GM19372 (cell line): ENCODE measurements around the gene MAP3K9.

Source experiments
- ATAC-seq: cut with Tn5 transposase; IDR thresholded peaks from one replicate; pipeline ENCODE4 v1.9.1; 2021; ENCODE audit warnings: mild to moderate bottlenecking, low read depth, moderate library complexity; ENCODE audit not compliant: unreplicated experiment

The MAP3K9 gene

DNA sequence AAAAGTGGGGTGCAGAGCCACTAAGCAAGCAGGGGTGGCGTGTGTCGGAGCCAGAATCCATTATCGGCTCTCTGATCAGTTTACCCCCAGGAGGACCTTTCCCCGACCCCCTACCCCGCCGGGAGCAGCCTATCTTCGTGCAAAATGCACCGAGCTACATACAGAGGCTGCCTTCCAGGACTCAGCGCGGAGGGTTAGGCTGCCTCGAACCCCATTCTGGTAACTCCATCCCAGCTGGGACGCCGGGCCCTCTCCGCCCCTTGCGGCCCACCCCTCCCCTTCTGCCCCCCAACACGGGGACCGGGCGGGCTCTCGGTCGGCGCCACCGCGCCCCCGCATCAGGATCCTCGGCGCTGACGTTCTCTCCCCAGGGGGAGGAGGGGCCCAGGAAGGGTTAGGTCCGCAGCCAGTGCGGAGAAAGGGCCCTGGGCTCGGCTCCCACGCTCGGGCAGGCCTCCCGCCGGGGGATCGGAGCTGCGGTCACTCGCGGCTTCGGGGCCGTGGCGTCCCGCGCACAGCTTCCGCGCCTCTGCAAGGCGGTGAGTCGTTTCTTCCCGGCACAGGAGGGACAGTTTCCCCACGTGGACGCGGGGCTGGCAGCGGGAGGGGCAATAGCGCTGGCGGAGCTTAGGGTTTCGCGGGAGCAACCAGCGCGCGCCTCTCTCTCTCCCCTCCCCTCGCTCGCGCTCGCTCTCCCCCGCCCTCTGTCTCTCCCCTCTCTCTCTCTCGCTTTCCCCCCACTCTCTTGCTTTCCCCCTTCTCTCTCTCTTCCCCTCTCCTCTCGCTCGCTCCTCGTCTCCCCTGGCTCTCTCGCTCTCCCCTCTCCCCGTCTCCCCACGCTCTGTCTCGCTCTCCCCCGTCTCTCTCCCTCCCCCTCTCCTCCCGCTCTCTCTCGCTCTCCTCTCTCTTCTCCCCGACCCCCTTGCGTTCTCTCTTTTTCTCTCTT lies 12.5 kb upstream of the MAP3K9 start:
- ATAC-seq, result no peak

DNA sequence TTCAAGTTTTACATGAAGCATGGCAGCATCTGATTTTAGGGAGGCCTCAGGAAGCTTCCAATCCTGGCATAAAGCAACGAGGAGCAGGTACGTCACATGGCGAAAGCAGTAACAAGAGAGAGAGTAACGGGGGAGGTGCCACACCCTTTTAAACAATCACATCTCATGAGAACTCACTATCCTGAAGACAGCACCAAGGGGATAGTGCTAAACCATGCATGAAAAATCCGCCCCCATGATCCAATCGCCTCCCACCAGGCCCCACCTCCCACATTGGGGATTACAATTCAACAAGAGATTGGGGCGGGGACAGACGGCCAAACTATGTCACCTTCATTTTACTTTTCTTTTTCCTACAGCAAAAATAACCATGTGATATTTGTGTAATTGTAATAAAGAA lies 7.2 kb upstream of the MAP3K9 start:
- ATAC-seq, result no peak

DNA sequence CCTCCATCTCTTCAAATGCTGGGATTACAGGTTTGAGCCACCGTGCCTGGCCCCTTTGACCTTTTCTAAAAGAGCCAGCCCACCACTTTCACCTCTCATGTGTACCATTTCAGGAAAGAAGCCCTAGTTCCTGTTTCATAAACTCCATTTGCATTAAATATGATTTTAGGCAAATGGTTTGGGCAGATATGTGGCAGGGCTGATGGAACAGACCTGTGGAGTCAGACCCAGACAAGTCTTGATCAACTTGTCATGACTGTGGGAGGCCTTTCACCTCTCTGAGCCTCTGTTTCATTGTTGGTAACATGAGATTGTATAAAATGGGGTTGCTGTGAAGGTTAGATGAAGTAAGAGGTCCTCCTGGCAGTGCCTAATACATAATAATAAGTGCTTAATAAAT lies 5.2 kb upstream of the MAP3K9 start:
- ATAC-seq, result no peak

DNA sequence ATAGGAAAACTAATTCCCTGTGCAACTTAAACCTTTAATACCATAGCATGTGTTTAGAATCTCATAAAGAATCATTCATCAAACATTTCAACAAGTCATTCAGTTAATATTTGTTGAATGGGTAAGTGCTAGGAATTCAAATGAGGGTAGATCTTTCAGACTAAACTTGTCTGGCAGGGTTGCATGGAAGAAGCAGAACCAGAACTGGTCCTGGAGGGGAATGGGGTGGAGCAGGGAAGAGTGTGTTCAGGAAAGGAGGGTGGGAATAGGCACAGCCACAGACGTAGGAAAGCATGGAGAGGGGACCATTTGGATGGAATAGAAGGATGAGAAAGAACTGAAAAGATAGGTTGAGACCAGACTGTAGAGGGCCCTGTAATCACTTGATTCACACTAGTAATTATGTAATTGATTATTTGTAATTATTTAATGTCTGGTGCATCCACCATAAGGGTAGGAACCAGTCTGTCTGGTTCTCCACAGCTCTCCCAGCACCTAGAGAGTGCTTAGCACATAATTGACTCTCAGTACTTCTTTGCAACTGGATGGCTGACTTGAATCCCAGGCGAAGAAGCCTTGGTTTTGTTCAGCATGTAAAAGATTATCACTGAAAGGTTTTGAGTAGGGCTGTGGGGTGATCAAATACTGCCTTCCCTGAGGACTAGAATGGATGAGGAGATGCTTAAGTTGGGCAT lies 3.0 kb upstream of the MAP3K9 start:
- no peak for ATAC-seq

DNA sequence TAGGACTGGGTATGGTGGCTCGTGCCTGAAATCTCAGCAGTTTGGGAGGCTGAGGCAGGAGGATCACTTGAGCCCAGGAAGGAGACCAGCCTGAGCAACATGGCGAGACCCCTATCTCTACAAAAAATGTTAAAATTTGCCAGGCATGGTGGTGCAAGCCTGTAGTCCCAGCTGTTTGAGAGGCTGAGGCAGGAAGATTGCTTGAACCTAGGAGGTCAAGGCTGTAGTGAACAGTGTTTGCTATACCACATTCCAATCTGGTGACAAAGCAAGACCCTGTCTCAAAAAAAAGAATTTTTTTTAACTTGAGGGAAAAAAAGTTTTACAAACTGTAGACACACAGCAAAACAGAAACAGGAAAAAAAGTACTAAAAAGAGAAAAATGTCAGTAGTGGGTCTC lies 2.3 kb upstream of the MAP3K9 start:
- ATAC-seq, result no peak

DNA sequence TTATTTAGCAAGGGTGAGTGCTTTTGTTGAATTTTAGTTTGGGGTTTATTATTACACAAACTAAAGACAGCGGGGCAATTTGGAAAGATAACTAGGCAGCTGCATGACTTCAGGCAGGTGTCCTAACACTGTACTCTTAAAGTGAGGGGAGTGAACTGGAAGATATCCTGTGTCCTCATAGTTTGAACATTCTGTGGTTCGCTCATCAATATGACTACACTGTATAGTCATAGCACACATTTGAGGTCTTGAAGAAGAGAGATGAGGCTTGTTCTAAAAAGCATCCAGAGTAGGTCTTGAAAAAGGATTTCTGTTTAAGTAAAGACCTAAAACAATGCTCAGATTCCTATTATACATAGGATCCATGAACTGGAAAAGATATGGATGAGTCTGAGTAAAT lies 1.7 kb upstream of the MAP3K9 start:
- ATAC-seq, result no peak

DNA sequence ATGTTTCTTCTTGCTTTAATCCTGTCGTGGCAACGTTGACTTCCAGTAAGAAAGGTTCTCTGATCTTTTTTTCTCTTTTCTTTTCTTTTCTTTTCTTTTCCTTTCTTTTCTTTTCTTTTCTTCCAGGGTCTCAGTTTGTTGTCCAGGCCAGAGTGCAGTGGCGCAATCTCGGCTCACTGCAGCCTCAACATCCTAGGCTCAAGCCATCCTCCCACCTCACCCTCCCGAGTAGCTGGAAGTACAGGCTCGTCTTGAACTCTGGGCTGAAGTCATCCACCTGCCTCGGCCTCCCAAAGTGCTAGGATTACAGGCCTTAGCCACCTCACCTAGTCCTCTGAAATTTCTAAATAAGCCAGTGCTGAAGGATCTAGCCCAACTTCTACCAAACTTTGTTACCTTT lies 1.3 kb upstream of the MAP3K9 start:
- ATAC-seq, result no peak

DNA sequence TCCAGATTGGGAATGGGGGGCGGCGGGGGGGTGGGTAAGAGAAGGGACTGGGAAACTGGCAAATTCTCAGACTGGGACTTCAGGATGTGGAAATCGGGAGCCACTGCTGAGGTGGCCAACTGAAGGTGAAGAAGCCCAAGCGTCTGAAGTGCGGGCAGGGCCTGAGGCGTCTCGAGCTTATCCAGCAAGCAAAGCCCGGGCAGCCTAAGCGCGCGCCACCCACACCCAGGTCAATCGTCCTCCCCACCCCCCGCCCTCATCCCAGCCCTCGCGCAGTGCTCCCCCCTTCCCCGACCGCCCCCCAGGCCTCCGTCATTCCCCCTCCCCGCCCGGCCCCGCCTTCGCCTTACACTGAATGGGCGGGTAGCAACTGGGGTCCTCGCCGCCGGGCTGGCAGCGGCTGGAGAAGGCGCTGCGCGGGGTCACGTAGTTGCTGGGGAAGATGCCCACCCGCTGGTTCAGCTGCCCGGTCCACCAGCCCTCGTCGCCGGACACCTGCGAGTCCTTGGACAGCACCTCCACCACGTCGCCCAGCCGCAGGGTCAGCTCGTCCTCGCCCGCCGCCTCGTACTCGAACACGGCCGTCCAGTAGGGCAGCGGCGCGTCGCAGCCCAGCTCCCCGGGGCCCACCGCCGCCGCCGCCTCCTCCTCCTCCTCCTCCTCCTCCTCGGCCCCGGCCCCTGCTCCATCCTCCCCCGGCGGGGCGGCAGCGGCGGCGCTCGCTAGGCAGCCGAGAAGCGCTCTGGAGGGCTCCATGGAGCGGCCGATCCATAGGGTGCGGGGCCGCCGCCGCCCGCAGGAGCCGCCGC lies 693 bp downstream of the MAP3K9 start:
- ATAC-seq, result peak; percentile 6

DNA sequence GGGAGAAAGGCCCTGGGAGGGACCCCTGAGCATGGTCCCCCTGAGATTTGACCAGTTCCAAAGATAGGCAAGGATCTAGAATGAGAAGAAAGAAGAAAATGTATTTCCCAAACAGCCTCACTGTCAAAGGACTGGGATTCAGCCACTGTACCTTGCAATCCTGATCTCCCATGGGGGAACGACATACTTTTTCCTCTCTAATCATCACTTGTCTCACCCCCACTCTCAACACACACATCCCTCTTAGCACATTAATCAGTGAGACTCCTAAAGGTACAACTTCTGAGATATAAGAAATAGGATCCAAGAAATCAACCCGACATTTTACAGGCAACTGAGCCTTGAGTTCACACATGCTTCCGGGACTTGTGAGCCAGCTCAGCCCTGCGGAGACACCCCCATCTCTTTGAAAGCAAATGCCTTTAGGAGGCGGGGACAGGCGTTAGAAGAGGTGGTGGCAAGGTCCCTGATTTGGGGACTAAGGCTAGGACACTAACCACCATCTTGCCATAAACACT lies 1.4 kb downstream of the MAP3K9 start:
- ATAC-seq, result no peak

DNA sequence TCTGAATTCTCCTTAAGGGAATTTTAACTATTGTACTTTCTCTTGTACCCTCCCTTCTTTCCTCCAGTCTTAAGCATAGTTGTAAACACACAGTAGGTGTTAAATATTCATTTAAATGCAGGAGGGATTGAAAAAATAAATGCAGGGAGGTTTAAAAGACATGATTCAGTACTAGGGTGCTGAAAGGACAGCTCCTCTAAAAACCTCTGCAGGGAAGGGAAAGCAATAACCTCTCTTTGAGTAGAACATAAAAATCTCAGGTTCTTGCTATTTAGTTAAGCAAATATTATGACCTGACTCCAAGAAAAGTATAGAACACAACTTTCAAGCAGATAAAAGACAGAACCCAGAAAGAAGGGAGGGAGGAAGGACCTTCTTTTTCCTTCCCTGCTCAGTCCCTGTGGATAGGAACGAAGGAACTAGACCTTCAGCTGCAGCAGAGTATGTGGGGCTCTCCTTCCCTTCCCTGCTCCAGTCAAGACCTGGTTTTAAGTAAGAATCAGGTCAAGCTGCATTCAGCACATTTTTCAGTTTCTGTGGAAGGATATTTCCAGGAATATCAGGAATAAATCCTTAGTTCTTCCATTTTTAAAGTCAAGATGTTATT lies 4.7 kb downstream of the MAP3K9 start:
- ATAC-seq, result no peak

DNA sequence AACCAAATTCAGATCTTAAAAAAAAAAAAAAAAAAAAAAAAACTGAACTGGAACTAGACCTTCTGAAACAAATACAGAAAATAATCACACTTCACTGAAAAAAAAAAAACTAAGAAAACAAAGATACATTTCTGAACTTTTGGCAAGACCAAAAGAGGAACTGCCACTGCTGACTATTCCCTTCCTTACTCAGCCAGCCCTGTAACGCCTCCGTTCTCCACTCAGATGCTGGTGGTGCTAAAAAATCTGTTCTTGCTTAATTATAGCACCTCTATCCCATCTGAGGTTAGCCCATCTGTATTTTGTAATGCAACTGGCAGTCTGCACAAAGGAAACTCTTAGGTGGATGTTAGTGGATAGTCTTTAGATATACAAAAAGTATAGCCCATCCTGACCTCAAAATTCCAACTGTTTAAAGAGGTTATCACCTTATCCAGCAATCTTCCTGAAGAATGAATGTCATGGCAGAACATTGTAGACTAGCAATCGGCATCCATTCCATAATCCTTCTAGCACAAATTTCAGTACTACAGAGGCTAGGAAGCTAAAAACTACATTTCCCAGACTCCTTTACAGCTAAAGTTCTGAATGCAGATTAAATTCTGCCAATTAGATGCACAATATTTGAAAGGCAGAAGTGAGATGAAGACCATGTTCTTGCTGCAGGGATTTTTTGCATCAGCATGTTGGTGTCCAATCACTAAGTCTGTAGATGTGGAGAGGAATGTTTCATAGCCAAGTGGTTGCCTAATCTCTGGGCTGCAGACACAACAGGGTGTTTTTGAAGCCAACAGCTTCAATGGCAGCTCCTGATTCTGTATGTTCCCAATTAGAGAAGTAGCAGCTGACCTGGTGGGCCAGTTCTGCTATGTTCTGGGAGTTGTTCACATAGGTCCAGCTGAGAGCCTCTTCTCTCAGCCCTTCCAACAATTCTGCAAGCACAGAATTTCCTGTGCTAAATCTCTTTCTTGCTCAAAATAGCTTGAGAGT lies 5.7 kb downstream of the MAP3K9 start:
- ATAC-seq, result peak; percentile 66

DNA sequence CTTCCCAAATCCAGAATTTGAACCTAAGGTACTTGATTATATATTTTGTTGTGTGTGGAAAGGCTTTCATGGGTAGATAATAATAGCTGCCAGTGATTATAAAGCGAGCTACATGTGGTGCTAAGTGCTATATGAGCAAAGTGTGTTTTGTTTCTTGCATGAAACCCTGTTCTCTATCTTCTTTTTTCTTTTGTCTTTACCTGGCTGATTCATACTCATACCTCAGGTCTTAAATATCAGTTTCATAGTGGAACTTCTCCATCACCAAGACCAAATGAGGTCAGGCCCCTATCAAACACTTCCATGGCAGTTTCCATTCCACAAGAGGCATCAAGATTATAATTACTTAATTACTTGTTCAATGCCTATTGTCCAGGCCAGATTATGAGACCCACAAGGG lies 6.9 kb downstream of the MAP3K9 start:
- no peak for ATAC-seq

DNA sequence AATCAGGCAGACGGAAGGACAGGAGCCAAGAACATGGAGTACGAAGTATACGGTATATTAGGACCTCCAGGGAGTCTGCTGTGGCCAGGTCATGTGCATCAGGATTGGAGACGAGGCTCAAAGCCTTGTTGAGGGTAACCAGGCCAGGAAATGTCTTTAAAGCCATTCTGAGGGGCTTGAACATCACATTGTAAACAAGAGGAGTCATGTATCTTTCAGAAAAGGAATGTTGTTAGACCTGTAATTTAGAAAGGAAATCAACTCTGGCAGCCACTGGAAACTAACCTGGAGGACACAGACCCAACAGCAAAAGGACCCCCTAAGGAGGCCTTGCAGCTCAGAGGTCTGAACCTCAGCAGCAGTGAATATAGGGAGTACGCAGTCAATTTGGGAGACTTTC lies 7.5 kb downstream of the MAP3K9 start:
- no peak for ATAC-seq

DNA sequence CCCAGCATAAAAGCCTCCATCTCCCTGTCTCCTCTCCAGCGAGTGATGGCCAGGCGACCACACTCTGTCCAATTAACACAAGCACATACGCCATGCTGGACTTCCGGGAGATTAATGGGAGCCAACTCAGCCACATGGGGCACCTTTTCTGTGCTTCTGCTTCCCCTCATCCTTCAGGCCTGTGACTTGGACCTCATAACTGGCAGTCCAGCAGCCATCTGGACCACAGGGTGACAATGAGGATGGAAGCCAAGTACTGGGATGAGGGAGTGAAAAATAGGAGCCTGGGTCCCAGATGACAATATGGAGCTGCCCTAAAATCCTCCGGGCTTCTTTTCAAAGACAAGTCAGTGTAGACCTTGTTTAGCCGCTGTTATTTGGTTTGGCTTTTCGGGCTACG lies 12.8 kb downstream of the MAP3K9 start:
- no peak for ATAC-seq

DNA sequence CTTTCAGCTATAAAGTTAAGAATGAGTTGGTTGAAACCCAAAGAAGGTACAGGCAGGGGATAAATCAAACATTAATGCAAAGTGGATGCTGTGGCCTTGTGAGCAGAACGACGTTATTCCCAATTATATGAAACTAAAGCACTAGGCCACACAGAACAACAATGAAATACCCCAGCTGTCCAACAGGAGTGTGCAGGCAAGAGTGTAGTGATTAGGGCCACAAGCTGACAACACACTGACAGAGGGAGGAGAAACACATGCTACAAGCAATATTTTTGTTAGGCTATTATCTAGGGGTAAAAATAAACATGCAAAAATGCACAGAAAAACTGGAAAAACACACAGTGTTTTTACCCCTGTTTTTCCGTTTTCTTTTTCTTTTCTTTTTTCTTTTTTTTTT lies 15.0 kb downstream of the MAP3K9 start:
- ATAC-seq, result no peak

DNA sequence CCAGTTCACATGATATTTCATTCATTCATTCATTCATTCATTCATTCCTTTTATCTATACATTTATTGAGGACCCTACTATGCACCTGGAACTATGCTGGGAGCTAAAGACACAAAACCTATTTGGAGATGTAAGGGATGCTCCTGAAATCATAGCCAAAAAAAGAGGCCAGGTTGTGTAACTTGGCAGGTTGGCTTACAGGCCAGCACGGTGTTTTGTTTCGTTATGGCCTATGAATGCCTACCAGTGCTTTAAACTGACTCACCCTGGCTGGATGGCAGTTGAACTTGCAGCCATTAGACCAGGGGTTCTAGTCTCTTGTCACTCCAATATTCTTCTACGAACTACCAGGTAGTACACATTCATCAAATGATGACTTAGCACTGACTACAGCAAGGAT lies 15.7 kb downstream of the MAP3K9 start:
- no peak for ATAC-seq

DNA sequence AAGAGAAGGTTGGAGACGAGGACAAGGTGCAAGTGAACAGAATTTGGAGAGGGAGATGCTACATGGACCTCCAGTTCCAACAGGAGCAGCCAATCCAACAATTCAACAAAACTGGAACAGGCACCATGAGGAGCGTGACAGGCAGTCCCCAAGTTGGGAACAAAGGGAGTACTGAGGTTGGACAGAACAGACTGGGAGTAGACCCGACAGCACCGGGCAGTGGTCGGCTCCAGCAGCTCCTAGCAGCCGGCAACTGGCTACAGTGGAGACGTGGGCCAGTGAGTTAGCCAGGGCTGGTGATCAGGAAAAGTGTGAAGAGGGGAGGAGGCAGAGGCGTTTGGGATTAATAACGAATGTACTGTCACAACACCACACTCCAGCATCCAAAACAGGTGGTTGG lies 16.4 kb downstream of the MAP3K9 start:
- ATAC-seq, result no peak

DNA sequence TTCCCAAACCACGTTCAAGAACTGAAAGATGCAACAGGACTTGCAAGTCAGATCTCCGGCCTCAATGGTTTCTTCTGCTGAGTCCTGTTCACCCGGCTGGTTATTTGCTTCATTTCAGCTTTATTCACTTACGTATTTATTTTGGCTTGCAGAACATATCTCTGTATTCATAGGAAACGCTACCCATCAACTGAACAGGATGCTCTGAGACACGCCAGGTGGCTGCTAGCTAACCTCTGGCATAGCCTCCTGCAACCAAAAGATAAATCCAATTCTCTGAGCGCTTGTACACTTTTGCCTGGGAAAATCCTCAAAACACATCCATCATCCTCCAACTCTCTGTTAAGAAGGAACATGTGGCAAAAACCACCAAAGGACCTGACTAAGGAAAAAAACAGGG lies 17.3 kb downstream of the MAP3K9 start:
- no peak for ATAC-seq

DNA sequence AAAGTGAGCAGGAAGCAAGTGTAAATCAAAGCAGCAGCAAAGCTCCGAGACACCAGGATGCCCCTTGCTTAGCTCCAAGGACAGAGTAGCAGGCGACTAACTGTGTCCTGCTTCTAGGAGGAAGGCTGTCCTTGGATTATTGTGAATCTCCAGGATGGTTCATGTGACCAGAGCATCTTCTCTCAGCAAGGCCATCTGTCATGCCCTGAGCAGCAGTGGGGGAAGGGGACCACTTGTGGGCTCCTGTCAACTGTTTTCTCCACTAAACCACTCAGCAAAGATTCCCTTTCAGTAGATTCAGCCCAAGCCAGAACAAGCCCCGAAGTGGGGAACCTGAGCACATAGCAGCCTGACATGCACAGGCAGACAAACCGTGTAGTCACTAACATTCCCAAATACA lies 19.4 kb downstream of the MAP3K9 start:
- ATAC-seq, result no peak
